GM18499 (cell line): ENCODE results near the gene KIF15.
"Not testable (repeated sequence)": the region's sequence is repeated elsewhere in the genome, so short reads cannot be mapped to it uniquely, and the experiment has no call there.

ENCODE experiments used
- ATAC-seq: cut with Tn5 transposase; IDR thresholded peaks from one replicate; pipeline ENCODE4 v1.9.1; 2021; ENCODE audit warnings: moderate number of reproducible peaks; ENCODE audit not compliant: insufficient read depth, unreplicated experiment

Gene KIF15

GRCh38 chr3:44761424-44762169 is at the start of gene KIF15, which contains the start of gene KIAA1143:
TSS of gene KIF15 (plus strand) at chr3:44761794. CDS start at chr3:44761866, 72 bp downstream.
TSS of gene KIAA1143 (minus strand) at chr3:44761619. CDS start at chr3:44761602, 17 bp downstream.
- peak; percentile 80 for ATAC-seq

- no peak for ATAC-seq
Observed at GRCh38 chr3:44712455-44713075, 49.0 kb upstream of the KIF15 start, which contains the start of gene ZNF502. TSS of gene ZNF502 (plus strand) at chr3:44712660. CDS start at chr3:44720262, 7,602 bp downstream.

GRCh38 chr3:44721231-44722102 is 40.1 kb upstream of the KIF15 start:
- no peak for ATAC-seq

- no peak for ATAC-seq
Observed at GRCh38 chr3:44722103-44722401, 39.5 kb upstream of the KIF15 start.

- no peak for ATAC-seq
Observed at GRCh38 chr3:44729384-44729910, 32.1 kb upstream of the KIF15 start, which contains the start of gene ZNF501. TSS of gene ZNF501 (plus strand) at chr3:44729635. CDS start at chr3:44734422, 4,787 bp downstream.

- ATAC-seq = no peak
Observed at GRCh38 chr3:44734646-44735168, 26.9 kb upstream of the KIF15 start.

GRCh38 chr3:44761101-44761423 is 532 bp upstream of the KIF15 start:
- ATAC-seq = no peak

GRCh38 chr3:44762170-44762677 is 630 bp downstream of the KIF15 start:
- peak; percentile 13 for ATAC-seq

- no peak for ATAC-seq
Observed at GRCh38 chr3:44762690-44763089, 1.1 kb downstream of the KIF15 start.

- no peak for ATAC-seq
Observed at GRCh38 chr3:44764248-44764647, 2.7 kb downstream of the KIF15 start.

GRCh38 chr3:44771424-44772098 is 10.0 kb downstream of the KIF15 start:
- ATAC-seq = no peak

- no peak for ATAC-seq
Observed at GRCh38 chr3:44772099-44772442, 10.5 kb downstream of the KIF15 start.

- ATAC-seq = no peak
Observed at GRCh38 chr3:44782891-44783290, 21.3 kb downstream of the KIF15 start.

- no peak for ATAC-seq
Observed at GRCh38 chr3:44795197-44795596, 33.6 kb downstream of the KIF15 start.

- no peak for ATAC-seq
Observed at GRCh38 chr3:44802011-44802410, 40.4 kb downstream of the KIF15 start.

GRCh38 chr3:44803298-44803697 is 41.7 kb downstream of the KIF15 start:
- ATAC-seq = no peak

- no peak for ATAC-seq
Observed at GRCh38 chr3:44805960-44806359, 44.4 kb downstream of the KIF15 start.

- no peak for ATAC-seq
Observed at GRCh38 chr3:44814751-44815150, 53.2 kb downstream of the KIF15 start.

GRCh38 chr3:44816334-44816733 is 54.7 kb downstream of the KIF15 start:
- ATAC-seq = not testable (repeated sequence)

GRCh38 chr3:44821206-44821605 is 59.6 kb downstream of the KIF15 start:
- ATAC-seq = not testable (repeated sequence)
